HFFc6 (cell line): Measurements from ENCODE around the gene CLCNKA. TPM values are rescaled to one million over a fixed set of nuclear protein-coding genes. Genes with fewer than 3 reads are reported as not detected.

Experiments
- DNase-seq: peaks from one replicate; pipeline ENCODE4 v3.0.0-alpha.2; 2018
- H3K27ac Mint-ChIP-seq: 2 replicates; pipeline ENCODE4 v1.8.0; 2020; ENCODE audit warnings: mild to moderate bottlenecking, mixed read lengths
- H3K27me3 Mint-ChIP-seq: 2 replicates; pipeline ENCODE4 v1.8.0; 2021; ENCODE audit warnings: mild to moderate bottlenecking, moderate library complexity, mixed read lengths; ENCODE audit not compliant: insufficient read depth
- H3K36me3 Mint-ChIP-seq: 2 replicates; pipeline ENCODE4 v1.8.0; 2021; ENCODE audit warnings: low read depth, mixed read lengths
- H3K4me1 Mint-ChIP-seq: 2 replicates; pipeline ENCODE4 v1.8.0; 2020; ENCODE audit warnings: low read depth, mixed read lengths
- H3K4me3 Mint-ChIP-seq: 2 replicates; pipeline ENCODE4 v1.8.0; 2020; ENCODE audit warnings: mild to moderate bottlenecking, moderate library complexity, mixed read lengths
- H3K9me3 Mint-ChIP-seq: 2 replicates; pipeline ENCODE4 v1.8.0; 2020; ENCODE audit warnings: mild to moderate bottlenecking, mixed read lengths
- total RNA-seq, 6 experiments: library from RNA; stranded (reverse); fragmentation: NEBNext Ultra II Directional; extraction: Animal tissue kit (Norgen Biotek cat#: 25700); gene quantifications; 2 replicates in 1 of 6; 3 replicates in 5 of 6; pipeline ENCODE4 v1.2.3, GENCODE V29; 2021
- TF ChIP-seq, protein P1 (sequence below): fragments of 200-600 bp; sonication (generic); IDR thresholded peaks from 2 replicates; pipeline ENCODE4 v1.5.0; 2021; ENCODE audit warnings: antibody characterized with exemption, mild to moderate bottlenecking

The CLCNKA gene
- total RNA-seq, 6 experiments from 2014 or later, result not detected

DNA sequence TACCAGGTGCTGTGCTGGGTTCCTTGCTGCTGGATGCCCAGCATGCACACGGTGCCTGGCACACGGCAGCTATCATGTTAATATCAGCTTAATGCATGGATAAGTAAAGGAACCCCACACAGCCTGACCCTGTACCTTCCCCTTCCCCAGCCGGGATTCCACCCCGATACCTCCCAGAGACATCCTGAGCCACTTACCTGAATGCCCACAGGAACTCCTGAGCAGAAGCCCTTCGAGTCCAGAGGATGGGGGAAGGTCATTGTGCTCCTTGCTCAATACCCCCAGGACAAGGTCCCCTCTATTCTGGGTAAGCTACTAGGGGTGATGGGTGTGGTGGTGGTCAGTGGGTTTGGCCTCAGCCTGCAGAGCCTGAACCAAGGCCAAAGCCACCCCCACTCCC, 50.3 kb downstream of the CLCNKA start:
- Mint-ChIP-seq H3K27ac (no peak overlapping the region; the same call in 1 of the 2 replicates), H3K27me3 (peaks cover 11% of the 10 kb centered on the region; the same call in 1 of the 2 replicates), H3K4me1 (peaks cover 48% of the 10 kb centered on the region), H3K9me3 (no peaks in the 10 kb centered on the region), H3K36me3 (no peaks in the 10 kb centered on the region), H3K4me3 (no peak overlapping the region)
- TF ChIP-seq, protein P1, sequence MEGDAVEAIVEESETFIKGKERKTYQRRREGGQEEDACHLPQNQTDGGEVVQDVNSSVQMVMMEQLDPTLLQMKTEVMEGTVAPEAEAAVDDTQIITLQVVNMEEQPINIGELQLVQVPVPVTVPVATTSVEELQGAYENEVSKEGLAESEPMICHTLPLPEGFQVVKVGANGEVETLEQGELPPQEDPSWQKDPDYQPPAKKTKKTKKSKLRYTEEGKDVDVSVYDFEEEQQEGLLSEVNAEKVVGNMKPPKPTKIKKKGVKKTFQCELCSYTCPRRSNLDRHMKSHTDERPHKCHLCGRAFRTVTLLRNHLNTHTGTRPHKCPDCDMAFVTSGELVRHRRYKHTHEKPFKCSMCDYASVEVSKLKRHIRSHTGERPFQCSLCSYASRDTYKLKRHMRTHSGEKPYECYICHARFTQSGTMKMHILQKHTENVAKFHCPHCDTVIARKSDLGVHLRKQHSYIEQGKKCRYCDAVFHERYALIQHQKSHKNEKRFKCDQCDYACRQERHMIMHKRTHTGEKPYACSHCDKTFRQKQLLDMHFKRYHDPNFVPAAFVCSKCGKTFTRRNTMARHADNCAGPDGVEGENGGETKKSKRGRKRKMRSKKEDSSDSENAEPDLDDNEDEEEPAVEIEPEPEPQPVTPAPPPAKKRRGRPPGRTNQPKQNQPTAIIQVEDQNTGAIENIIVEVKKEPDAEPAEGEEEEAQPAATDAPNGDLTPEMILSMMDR, result no peak
- DNase-seq, result no peak

DNA sequence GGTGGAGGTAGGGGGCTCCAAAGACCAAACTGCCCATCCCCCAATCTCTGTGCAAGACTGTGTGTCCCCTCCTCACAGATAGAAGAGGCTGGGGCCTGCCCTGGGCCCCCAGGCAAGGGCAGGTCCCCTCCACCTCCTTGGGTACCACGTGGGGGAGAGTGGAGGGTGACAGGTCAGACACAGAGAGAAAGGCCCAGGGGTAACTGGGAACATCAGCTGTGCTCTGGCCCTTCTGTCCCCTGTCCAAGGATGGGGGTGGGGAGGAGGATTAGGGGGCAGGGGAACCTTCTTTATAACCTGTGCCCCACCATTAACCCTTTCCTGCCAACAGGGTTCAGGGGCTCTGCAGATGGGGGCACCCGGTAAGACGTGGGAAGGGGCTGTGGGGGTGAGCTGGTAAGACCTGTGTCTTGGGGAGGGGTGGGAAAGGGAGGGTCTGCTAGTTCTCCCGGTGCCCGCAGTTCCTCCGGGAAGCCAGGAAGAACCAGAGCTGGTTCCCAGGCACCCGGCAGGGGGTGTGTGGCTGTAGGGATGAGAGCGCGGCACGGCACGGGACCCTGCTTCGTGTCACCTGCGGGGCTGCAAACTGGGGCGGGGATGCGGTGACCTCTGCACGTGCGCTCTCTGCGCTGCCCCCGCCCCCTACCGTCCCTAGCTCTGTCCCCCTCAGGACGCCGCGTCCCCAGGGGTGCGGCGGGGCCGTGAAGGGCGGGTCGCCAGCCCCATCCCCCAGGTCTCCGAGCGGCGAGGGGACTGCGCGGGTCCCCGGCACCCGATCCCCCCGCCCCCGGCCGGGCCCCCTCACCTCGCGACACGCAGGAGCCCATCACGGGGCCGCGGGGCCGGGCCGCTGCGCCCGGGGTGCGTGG, 51.0 kb downstream of the CLCNKA start:
- H3K4me1 Mint-ChIP-seq, result peaks cover 50% of the 10 kb centered on the region
- no peak for DNase-seq
- H3K4me3 Mint-ChIP-seq, result no peak overlapping the region
- H3K36me3 Mint-ChIP-seq, result no peaks in the 10 kb centered on the region
- H3K9me3 Mint-ChIP-seq, result no peaks in the 10 kb centered on the region
- H3K27me3 Mint-ChIP-seq, result peaks cover 11% of the 10 kb centered on the region; the same call in 1 of the 2 replicates
- TF ChIP-seq, protein P1, result peak; percentile 28
- H3K27ac Mint-ChIP-seq, result no peak overlapping the region

DNA sequence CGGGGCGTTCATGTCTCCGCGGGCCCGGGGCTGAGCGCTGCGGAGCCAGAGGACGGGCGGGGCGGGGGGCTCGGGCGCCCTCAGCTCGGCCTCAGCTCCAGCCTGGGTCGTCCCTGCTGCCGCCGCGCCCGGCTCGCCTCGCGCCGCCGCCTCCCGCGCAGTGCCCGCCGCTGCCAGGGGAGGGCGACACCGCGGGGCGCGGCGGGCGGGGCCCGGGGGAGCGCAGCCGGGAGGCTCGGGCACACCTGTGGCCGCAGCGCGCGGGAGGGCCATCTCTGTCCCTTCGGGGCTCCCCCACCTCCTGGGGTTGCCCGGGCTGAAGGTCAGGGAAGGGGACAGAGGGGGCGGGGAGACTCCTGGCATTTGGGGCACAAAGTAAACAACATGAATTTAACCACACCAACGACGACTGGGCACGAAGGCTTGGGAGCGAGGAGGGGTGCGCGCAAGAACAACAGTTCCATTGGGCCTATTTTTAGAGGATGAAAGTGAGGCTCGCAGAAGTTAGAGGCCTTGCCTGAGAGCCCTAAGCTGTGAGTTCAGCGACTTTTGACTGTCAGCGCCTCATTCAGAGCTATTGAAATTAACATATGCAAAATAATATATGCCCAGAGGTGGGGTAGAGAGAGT, 51.8 kb downstream of the CLCNKA start, which contains the start of gene FAM131C:
TSS of gene FAM131C (minus strand) at position 162 of the 630 bp plus-strand sequence. CDS start 209 bp downstream, outside the sequence.
- DNase-seq, result no peak
- peak within 1 kb of the TSS; percentile 82 for H3K4me3 Mint-ChIP-seq
- TF ChIP-seq, protein P1, result no peak; the same call in 1 of the 2 replicates
- no peaks in the 10 kb centered on the region for H3K36me3 Mint-ChIP-seq
- H3K27me3 Mint-ChIP-seq, result peaks cover 10% of the 10 kb centered on the region; the same call in 1 of the 2 replicates
- no peaks in the 10 kb centered on the region for H3K9me3 Mint-ChIP-seq
- H3K27ac Mint-ChIP-seq, result peak within 1 kb of the TSS; percentile 68; the same call in 1 of the 2 replicates
- H3K4me1 Mint-ChIP-seq, result peaks cover 44% of the 10 kb centered on the region

DNA sequence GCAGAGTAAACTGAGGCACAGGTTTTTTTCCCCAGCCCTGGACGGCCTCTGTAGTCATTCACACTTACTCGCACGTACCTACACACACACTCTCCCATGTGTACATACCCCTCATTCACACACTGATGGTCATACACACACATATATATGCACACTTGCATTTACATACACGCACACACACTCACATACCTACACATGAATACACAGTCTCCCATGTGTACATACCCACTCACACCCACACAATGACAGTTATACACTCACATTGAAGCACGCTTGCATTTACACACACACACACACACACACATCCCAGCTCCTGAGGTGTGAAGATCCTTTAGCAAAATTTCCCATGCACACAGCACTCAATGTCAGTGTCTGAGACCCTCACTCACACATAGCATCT, 52.4 kb downstream of the CLCNKA start:
- TF ChIP-seq, protein P1, result no peak
- Mint-ChIP-seq H3K27me3 (peaks cover 10% of the 10 kb centered on the region; the same call in 1 of the 2 replicates), H3K4me1 (peaks cover 47% of the 10 kb centered on the region), H3K27ac (0 out of 2 replicates have a peak overlapping the region, but pooled peaks have one; percentile 68), H3K36me3 (no peaks in the 10 kb centered on the region), H3K4me3 (peak overlapping the region; percentile 82), H3K9me3 (no peaks in the 10 kb centered on the region)
- no peak for DNase-seq

DNA sequence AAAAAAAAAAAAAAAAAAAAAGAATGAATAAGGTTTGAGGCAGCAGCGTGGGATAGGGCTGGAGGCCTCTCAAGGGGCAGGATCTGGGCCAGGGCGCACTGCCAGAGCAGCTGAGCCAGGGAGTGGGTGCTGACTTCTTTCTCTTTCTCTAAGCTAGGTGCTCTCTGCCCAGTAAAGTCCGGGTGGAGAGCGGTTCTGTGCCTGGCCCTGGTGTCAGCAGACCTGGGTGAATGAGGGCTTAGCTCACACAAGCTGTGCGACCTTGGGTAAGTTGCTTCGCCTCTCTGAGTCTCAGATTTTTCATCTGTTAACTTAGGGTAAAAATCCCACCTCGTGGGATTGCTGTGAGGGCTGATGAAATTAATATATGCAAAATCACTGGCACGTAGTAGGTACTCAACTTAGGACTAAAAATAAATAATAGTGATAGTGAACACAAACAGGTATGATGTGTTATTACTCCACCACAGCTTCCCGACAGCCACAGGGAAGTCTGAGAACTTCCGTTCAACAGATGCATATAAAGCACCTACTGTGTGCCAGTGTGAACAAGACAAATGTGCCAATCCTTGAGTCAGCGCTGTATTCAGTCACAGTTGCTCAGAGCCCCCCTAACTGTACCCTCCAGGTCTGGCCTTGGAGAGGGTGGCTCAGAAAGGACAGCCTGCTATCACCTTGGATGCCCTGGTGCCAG, 53.6 kb downstream of the CLCNKA start:
- Mint-ChIP-seq H3K4me1 (peaks cover 47% of the 10 kb centered on the region), H3K4me3 (peak overlapping the region; percentile 68), H3K9me3 (no peaks in the 10 kb centered on the region), H3K36me3 (no peaks in the 10 kb centered on the region), H3K27me3 (peaks cover 10% of the 10 kb centered on the region; the same call in 1 of the 2 replicates), H3K27ac (peak overlapping the region; percentile 93)
- peak; percentile 51 for DNase-seq
- TF ChIP-seq, protein P1, result no peak
